Stimulated activated CD4-positive, alpha-beta T cell treated with anti-CD3 and anti-CD28 coated beads, Interleukin-4, amount 100 ng/mL, for 24 hours (primary cell): ENCODE results near the gene MGAT5.

Experiments used
- DNase-seq: peaks from one replicate; pipeline ENCODE4 v3.0.0-alpha.2; 2020

Gene MGAT5

DNA sequence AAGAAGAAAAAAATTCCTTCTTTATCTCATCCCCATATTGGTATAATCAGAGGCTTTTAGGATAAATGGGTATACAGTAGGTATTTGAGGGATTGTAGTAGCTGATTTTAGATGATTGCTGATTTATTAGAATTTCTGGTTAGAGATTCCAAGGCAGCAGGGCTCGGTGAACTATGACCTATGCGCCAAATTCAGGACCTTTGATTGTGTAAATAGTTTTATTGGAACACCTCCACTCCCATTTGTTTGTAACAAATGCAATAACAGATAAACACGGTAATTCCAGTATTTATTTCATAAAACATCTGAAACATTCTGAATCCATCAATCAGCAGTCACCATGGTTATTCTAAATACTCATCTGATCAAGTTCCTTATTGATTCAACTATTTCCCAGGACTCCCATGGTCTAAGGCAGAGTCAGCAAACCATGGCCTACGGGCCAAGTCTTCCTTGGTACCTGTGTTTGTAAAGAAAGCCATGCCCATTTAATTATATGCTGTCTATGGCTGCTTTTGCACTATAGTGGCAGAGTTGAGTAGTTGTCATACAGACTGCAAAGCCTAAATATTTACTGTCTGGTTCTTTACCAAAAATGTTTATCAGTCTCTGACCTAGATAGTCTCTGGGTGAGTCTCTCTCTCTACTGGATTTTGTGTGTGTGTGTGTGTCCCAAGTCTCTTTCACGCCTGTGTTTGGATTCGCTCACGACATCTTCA lies 4.3 kb downstream of the MGAT5 start:
- DNase-seq = no peak

DNA sequence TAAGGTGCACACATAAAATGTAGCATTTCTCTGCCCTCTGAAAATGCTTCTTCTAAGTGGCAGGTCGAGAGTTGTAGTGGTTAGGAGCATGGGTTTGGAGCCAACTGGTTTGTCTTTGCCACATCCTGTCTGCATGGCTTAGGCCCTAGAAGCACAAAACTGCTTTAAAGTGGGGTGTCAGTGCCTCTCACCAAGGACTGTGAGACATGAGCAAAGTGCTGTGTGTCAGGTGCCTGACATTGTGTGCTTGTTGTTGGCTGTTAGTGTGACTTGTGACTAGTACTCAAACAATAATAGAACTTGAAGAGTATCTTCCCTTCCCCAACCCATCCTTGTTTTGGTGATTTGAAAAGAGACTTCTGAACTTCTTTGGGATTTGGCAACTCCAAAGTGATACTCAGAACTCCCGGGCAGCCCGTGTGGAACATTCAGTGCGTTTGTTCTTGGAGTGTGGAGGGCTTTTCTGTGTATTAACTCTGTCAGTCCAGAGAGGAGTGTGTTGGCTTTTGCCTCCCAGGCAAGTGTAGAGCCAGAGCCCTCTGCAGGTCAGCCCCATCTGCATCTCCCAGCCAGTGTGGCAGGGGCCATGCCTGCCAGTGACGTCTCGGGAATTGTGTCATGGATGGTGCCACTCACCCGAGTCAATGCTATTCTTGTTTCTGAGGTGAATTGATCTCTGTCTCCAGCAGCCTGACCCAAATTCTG lies 5.0 kb downstream of the MGAT5 start:
- DNase-seq = peak; percentile 46

DNA sequence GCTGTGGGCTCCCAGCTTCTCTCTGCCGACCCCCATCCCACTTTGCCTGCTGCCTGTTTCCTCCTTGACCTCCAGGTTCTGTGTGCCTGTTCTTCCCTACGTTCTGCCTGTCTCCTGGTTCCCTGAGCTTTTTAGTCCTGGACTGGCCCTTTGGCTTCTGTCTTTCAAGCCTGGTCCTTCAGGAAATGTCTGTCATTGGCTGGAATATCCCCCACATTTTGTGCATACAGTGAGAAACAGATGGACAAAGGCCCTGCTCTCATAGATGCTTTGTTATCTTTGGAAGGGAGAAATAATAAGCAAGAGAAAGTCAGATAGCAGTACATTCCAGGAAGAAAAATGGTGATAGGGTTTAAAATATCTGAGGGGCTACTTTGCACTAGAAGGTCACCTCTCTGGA lies 5.7 kb downstream of the MGAT5 start:
- no peak for DNase-seq

DNA sequence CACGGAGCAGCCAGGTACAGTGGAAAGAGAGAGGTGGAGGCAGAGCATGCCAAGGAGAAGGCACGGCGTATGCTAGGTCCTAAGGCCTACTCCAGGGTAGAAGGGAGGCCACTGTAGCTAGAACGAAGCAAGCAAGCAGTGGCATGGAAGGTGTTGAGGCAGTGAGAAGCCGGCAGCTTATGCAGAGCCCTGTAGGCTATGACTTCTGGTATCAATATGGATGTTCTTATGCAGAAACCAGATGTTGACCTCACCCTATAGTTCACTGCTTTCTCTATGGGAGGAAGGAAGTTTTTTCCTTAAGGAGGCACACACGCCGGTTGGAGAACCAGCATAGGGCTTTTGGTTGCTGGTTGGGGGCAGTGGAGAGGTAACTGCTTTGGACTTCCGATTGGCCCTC lies 6.1 kb downstream of the MGAT5 start:
- no peak for DNase-seq

DNA sequence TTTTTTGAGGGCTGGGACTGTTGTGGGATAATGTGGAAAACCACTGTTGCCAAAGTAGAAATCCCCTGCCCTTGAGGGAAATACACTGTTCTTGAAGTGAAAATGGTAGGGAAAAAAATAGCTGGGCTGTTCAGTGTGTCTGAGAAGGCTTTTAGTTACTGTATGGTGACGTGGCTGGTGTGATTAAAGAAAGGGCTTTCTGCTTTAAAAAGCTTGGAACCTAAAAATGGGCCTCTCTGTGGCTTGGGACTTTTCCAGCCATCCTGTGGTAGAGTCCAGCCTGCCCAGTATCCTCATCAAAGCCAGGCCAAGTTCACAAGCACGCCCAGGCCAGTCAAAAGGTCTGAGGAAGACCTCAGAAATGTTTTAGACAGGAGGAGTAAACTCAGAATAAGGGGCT lies 6.8 kb downstream of the MGAT5 start:
- no peak for DNase-seq

DNA sequence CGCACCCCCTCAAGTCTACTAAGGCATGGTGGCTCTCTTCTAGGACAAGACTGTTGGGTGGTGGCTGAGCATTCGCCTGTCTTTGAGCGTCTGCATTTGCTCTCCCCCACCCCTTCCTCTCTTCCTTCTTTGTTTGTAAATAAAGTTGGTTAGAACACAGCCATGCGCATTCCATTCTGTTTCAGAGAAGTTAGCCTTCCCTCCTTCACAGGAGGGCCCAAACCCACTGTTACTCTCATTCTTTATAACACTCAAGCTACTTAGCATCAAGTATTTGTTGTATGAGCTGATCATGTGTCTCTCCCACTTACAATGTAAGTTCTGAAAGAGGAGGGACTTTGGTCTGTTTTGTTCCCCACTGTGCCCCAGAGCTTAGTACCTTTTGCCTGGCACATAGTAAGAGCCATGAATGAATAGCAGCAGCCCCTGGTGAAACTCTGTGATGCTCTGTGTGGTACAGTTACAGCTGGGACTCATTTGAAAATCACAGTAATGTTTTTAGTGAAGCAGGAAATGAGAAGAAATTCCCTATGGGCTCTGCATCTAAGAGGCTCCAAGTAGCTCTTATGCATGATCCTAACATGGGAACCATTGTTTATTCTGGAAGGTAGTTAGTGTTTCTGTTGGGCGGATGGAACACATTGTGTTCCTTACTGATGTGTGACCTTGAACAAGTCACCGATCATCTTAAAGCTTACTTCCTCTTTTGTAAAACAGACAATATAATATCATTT lies 7.7 kb downstream of the MGAT5 start:
- no peak for DNase-seq

DNA sequence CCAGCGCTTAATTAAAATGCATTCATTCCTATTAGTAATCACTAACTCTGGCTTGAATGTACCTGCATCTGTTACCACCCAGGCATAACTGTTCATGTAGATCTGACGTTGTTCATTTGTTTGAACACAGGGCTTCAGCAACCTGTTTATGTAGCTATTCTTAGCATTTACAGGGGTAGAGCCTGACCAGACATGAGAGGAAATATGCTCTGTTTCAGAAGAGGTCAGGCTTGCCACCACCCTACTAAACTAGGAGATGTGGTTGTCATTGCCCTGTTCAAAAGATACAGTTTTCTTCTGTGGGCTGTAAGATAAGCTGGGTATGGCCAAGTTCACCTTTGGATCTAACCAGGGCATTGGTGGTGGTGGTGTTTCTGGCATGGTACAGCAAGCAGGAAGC lies 8.8 kb downstream of the MGAT5 start:
- DNase-seq = no peak

DNA sequence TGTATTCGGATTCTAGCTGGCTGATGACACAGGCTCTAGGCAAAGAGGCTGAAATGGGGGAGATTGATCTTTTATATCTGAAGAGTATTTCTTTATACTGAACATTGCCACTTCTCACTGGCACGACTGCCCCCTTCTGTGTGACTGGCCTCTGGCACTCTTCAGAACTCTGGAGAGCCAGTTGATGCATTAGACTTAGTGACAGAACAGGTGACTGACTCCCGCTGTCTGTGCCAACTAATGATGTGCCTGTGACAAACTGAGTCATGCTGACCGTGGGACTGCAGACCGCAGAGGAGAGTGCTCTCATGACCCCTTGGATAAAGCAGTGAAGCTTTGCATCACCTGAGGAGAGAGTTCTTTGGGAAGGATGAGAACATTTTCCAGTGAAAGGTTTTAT lies 14.4 kb downstream of the MGAT5 start:
- DNase-seq = no peak

DNA sequence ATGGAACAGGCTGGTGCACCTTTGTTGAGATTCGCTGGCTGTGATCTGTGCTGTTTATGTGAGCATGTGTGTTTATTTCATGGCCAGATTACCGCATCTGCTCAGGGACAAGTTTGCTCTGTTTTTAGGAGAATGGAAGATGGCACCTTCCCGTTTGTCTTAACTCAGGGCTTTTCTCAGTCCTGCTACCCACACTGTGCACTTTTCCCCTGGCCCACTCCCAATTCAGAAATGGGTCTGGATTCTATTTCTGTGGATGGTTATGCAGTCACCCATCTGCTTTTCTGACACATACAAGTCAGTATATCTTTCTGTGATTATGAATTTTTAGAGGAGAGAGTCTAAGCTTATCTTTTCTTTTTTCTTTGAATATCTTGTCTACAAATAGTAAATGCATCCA lies 15.4 kb downstream of the MGAT5 start:
- no peak for DNase-seq

DNA sequence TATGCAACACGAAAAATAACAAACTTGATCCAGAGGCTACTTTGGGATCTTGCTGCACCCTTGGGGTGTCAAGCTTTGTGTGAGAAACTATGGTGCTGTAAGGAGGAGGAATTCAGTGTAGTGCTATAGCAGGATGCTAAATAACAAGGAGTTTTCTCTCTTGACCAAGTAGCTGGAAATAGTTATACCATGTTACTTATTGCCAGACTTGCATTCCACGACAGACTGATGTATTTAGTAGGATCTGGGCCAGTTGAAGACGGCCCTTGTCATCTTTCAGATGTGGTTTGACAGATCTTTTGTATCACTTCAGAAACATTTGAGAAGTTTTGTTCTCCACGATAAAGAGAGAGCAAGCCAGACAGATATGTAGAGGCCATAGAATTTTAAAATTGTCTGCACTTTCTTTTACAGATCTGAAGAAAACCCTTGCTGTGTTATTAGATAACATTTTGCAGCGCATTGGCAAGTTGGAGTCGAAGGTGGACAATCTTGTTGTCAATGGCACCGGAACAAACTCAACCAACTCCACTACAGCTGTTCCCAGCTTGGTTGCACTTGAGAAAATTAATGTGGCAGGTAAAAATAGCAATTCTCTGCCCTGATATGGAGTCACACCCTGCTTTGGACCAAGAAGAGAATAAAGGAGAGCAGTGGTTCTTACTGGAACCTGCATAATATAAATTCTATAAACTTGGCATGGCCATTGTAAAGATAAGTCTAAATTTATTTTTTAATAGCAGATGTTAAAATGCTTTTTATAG lies 16.3 kb downstream of the MGAT5 start:
- no peak for DNase-seq

DNA sequence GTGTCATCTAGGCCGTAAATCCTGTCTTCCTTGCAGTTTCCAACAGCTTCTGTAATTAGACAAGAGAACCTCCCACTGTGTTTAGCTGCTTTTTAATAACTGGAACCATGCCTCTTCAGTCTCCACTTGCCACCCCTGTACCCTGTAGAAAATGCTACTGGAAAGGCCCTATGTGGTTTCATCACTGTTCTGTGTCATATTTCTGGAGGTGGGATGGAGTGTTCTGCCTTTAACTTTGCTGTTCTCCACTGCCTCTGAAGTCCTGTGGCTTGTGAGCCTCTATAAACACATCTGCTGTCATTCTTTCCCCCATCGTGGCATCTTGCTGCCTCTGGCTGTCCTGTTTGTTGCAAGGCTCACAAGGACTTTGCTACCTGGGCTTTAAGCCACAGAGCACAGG lies 17.9 kb downstream of the MGAT5 start:
- peak; percentile 22 for DNase-seq

DNA sequence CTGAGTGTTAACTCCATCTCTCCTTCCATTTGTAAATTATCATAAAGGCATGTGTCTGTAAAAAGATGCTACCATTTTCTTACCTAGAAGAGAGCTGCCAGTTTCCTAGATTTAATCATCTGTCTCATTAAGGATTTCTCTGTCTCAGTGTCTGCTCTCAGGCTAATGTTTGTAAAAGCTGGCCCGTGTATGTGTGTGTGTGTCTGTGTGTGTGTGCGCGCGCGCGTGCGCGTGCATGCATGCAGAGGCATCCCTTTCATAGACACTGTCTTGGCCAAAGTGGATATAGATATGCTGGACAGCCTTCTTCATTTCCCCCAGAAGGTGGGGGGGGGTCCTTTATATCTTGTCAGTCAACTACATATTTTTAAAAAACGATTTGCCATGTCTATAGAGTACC lies 18.9 kb downstream of the MGAT5 start:
- no peak for DNase-seq

DNA sequence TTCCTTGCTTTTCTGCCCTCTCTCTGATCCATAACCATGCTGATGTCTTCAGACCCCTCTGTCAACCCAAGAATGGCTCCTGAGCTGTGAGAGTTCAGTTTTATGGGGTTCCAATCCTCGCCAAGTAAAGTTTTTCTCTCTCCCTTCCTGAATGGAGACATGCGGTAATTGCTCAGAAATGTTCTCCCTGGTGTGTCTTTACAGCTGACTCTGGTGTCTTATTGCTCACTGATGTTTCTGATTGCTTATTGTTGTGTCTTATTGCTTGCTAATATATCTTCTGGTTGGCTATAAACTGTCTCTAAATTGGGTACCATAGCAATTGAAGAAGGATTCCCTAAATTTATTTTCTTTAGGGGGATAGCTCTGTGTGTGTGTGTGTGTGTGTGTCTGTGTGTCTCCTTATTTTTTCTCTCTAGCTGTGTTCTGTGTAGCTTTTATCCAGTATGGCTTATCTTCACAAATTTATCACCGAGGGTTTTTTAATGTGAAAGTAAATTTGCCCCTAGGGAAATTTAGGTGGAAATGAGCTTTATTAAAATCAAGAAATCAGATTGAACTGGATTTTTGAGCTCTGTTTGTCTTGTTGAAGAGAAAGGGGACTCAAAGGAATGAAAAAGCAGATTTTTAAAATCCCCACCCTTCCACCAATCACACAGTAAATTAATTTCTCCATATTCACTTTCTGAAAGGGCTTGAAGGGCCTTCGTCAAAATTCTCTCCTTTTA lies 19.5 kb downstream of the MGAT5 start:
- DNase-seq = no peak

DNA sequence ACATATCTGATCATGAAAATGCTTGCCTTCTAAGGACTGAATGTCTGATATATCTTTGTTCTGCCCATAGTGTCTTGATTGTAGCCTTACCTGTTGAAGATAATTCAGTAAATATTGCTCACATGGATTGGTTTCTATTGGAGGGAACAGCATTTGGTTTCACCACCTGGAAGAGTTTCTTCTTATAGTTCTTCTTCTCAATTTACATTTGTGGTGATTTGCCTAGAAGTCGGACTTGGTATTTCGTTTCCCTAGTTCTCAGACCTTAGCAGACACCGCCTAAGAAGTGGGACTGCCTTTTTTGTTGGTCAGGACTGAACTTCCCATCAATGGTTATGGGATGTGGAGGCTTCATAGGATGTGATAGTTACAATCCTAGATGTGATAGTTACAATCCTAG lies 20.2 kb downstream of the MGAT5 start:
- no peak for DNase-seq

DNA sequence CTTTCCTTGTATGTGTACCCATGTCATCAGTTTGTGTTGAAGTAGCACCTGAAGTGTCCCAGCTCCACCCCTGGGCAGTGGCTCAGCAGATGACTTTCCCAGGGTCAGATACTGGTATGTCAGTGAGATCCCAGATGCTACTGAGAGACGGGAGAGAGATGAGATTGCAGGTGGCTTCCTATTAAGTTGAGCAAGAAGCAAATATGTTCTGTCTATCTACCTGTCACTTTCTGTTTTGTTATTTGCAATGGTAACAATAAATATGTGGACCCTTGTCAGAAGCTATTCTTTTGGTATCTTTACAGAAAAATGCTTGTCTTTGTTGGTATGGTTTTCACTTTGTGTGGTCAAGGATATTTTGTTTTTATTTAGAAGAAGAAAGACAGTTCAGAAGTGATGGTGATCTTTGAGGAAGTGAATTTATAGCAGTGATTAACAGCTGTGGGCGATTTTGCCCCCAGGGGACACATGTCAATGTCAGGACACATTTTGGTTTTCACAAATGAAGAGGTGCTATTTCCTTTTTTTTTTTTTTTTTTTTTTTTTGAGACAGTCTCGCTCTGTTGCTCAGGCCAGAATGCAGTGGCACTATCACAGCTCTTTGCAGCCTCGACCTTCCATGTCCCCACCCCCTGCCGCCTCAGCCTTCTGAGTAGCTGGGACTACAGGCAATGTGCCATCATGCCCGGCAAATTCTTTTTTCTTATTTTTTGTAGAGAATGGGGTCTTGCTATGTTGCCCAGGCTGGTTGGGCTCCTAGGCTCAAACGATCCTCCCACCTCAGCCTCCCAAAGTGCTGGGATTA lies 21.4 kb downstream of the MGAT5 start:
- DNase-seq = no peak

DNA sequence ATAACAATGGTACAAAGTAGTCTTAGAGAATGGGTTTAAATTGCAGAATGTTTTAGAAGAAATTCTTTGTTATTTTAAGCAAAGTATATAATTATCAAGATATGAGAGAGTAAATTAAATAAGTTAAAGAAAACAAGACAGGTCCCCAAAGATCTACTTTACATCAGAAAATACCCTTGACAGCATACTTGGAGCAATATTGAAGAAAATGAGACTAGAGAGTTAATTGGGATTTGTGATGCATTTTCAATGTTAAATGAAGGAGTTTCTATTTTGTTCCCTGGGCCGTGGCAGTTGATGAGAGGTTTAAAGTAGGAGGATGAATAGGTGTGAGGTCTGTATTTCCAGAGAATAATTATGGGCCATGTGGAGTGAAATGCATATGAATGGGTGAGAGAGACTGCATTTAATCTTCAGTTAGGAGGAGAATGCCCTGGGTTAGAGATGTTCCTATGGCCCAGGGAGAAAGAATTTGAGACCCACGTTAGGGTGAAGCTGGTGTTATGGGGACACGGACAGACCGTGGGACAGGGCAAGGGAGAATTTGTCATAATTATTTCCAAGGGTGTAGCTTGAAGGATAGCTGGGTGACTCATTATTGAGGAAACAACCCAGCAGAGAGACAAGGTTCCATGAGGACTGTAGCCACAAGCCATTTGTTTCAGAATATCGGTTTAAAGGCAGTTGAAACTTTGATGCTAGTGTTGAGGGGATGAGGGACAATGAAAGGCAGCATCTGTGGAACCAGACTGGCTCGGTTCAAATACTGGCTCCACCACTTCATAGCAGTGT lies 22.7 kb downstream of the MGAT5 start:
- DNase-seq = no peak

DNA sequence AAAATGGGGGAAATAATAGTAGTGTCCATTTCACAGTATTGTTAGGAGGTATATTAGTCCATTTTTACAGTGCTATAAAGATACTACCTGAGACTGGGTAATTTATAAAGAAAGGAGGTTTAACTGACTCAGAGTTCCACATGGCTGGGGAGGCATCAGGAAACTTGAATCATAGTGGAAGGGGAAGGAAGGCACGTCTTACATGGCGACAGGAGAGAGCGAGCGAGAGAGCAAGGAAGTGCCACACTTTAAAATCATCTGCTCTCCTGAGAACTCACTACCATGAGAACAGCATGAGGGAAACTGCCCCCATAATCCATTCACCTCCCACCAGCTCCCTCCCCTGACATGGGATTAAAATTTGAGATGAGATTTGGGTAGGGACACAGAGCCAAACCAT lies 23.4 kb downstream of the MGAT5 start:
- no peak for DNase-seq

DNA sequence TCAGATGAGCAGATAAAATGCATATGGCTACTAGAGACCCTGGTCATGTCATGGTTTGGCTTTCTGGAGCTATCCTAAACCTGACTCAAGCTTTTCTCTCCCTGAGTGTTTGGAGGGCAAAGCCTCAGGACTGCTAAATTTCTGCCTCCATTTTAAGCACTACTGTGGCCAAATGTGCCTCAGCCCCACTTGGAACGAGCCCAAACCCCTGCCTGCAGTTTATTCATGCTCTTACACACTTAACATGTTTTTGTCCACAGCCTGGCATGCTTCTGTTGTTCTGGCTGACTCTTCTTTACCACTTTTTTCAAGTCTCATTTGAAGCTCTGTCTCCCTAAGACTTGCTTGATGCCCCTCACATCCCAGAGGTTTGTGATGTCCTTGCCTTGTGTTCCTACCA lies 24.7 kb downstream of the MGAT5 start:
- no peak for DNase-seq

DNA sequence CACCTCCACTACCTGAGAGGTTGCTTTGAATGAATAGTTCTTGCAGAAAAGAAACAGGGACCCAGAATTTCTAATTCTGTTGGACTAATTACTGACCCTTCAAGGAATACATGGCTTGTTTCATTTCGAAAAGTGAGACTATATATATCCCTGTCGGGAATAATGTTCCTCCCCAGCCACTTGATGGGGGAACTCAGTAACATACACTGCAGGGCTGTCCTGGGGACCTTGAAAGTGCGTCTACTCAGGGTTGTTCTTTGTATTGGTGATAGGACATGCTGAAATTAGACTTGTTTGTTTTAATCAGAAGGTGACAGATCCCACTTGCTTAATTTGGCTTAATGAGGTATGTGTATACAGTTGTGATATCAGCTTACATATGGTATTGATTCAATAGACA lies 25.5 kb downstream of the MGAT5 start:
- DNase-seq = no peak

DNA sequence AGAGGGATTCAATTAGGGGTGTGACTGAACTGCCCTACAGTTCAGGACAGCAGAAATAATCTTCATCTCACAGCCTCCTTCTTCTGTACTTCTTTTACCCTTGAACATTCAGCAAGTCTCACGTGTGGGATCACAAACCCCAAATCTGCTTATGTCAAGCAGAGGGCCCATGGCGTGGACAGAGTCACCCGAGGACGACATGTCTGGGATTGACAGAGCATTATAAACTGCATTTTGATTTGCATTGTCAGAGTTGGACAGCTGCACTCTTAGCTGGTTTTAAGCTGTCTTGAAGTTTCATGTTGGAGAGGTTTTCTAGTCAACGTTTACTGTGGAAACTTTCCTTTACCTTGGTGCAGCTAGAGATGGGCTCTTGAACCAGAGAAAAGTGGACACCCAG lies 26.4 kb downstream of the MGAT5 start:
- no peak for DNase-seq

DNA sequence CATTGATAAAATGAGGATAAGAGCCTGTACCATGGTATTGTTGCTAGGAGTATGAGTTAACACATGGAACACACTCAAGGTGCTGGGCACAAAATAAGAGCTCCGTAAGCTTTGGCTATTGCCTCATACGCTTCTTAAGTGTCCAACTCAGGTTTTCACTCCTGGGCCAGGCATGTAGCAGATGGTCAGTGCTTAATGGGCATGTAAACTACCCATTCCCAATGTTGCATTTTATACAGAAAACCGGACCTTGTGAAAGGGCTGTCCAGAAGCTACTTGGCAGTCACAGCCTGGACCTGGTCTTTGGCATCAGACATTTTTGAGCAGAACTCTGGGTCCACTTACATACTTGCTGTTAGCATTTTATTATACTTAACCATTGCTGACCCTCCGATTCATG lies 26.9 kb downstream of the MGAT5 start:
- no peak for DNase-seq
